Endothelial cell of umbilical vein (primary cell): ENCODE results near the gene CAP2.

ENCODE experiments used
- CTCF ChIP-seq, 2 donors: IDR thresholded peaks; 1 replicate in 1 of 2; 2 replicates in 1 of 2; pipeline ENCODE4 v1.5.1; 2011; ENCODE audit warnings: low read length in 2 of 2, mild to moderate bottlenecking in 2 of 2, moderate library complexity in 2 of 2, control low read depth in 1 of 2, inconsistent platforms in 1 of 2, low read depth in 1 of 2; ENCODE audit not compliant: insufficient read depth in 1 of 2; ENCODE audit errors: extremely low read depth in 1 of 2
- EZH2 ChIP-seq: IDR thresholded peaks from 2 replicates; pipeline ENCODE4 v1.6.1; 2012; ENCODE audit warnings: borderline replicate concordance, low read depth, mild to moderate bottlenecking, moderate library complexity, low read length, inconsistent platforms; ENCODE audit not compliant: severe bottlenecking
- POLR2A ChIP-seq: IDR thresholded peaks from 2 replicates; pipeline ENCODE4 v1.6.1; 2012; ENCODE audit warnings: low read depth, mild to moderate bottlenecking, control low read depth, low read length
- POLR2AphosphoS5 ChIP-seq: IDR thresholded peaks from 2 replicates; pipeline ENCODE4 v1.6.1; 2012; ENCODE audit warnings: low read depth, mild to moderate bottlenecking, control low read depth, low read length, moderate library complexity; ENCODE audit not compliant: insufficient read depth

- no peak for TF ChIP-seq POLR2A
- TF ChIP-seq CTCF (IDR thresholded peaks at IDR 0.05; ENCODE audit: extremely low read depth in 1 of 2, insufficient read depth in 1 of 2, low read depth in 1 of 2, low read length in 2 of 2): no peak
- no peak for TF ChIP-seq EZH2
- no peak for TF ChIP-seq POLR2AphosphoS5
These were observed 196.2 kb downstream of the CAP2 start for GRCh38 chr6:17589406-17590096.
